ENCODE results near the gene SYT13. TPM values are rescaled to one million over a fixed set of nuclear protein-coding genes. Genes with fewer than 3 reads are reported as not detected.

SYT13 gene
- total RNA-seq, 2 donors from 2014 or later: 23.4 to 31.5 TPM

DNA sequence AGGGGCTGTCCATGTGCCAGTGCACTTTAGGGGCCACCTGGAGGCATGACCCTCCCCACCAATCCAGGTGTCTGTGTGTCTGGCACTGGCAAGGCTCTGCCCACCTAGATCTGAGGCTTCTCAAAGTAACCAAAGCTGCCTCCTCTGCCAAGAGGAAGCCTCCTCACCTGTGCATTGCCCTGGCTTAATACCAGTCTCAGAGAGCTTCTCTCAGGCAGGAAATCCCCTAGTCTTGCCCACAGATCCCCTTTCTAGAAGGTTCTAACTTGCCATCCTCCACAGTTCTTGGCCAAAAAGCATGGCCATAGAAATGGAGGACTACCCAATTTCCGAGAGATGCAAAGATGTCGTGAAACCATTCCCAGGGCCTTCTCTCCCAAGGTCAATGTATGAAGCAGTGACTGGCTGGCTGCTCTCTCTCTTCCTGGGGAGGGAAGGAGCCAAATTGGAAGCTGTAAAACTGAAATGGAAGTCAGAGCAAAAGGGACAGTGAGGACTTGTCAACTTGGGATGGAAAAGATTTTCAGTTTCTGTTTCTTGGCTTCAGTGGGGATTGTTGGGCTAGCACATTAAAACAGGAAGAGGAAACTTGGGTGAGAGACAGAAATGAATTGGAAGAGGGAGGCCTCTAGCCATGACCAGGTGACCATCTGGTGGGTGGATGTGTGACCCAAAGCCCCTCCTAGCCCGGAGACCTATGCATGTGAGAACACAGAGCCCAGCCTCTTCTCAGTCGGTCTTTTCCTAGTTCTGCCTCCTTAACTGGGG, 70.9 kb downstream of the SYT13 start:
- H3K27me3 ChIP-seq: no peaks in the 10 kb centered on the region
- H3K27ac ChIP-seq: no peak overlapping the region
- no peak overlapping the region for H3K9ac ChIP-seq (ENCODE audit: low read depth in 2 of 2, low read length in 2 of 2)
- intact Hi-C loops (cut with DNase I): no loop called here
- H3K4me3 ChIP-seq: no peak overlapping the region
- H3K4me1 ChIP-seq: no peaks in the 10 kb centered on the region
- H3K36me3 ChIP-seq: no peaks in the 10 kb centered on the region
- TF ChIP-seq, protein P1, sequence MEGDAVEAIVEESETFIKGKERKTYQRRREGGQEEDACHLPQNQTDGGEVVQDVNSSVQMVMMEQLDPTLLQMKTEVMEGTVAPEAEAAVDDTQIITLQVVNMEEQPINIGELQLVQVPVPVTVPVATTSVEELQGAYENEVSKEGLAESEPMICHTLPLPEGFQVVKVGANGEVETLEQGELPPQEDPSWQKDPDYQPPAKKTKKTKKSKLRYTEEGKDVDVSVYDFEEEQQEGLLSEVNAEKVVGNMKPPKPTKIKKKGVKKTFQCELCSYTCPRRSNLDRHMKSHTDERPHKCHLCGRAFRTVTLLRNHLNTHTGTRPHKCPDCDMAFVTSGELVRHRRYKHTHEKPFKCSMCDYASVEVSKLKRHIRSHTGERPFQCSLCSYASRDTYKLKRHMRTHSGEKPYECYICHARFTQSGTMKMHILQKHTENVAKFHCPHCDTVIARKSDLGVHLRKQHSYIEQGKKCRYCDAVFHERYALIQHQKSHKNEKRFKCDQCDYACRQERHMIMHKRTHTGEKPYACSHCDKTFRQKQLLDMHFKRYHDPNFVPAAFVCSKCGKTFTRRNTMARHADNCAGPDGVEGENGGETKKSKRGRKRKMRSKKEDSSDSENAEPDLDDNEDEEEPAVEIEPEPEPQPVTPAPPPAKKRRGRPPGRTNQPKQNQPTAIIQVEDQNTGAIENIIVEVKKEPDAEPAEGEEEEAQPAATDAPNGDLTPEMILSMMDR (IDR thresholded peaks at IDR 0.05): no peak
- H3K9me3 ChIP-seq: no peaks in the 10 kb centered on the region
- DNase-seq: no peak

DNA sequence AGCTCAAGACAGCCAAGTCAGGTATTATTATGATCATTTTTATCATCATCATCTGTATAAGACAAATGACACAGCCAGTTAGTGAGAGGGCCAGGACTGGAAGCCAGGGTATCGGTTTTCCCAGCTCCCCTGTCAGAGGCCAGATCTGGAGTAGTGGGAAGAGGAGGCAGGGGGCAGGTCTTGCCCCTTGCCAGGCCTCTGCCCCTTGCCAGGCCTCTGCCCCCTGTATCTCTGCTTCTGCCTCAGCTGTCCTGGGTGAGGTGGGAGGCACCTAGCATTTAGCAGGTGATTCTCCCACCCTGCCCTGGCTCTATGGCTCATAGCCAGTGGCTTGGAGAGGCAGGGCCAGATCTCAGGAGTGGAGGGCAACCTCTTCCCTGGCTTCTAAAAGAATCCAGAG, 72.4 kb downstream of the SYT13 start:
- H3K9ac ChIP-seq (ENCODE audit: low read depth in 2 of 2, low read length in 2 of 2): no peak overlapping the region
- H3K4me3 ChIP-seq: no peak overlapping the region
- no peak for DNase-seq
- no peaks in the 10 kb centered on the region for H3K4me1 ChIP-seq
- TF ChIP-seq, protein P1 (IDR thresholded peaks at IDR 0.05): no peak
- intact Hi-C loops (cut with DNase I): no loop called here
- no peaks in the 10 kb centered on the region for H3K27me3 ChIP-seq
- no peak overlapping the region for H3K27ac ChIP-seq
- H3K9me3 ChIP-seq: no peaks in the 10 kb centered on the region
- H3K36me3 ChIP-seq: no peaks in the 10 kb centered on the region

DNA sequence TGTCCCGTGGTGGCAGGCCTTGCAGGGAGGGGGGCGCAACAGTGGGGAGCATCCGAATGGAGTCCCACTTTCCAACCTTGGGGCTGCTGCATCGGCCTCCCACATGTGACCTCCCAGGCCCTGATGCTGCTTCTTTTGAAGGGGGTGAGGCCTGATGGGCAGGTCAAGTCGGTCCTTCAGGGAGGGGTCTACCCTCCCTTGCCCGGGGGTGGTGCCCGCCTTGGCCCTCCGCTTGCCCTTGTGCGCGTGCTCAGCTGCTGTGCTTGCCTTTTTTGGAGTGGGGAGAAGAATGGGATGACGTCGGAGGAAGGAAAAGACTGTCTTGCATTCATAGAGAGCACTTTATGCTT, 72.8 kb downstream of the SYT13 start:
- H3K27me3 ChIP-seq: no peaks in the 10 kb centered on the region
- no peaks in the 10 kb centered on the region for H3K9me3 ChIP-seq
- no peak overlapping the region for H3K9ac ChIP-seq (ENCODE audit: low read depth in 2 of 2, low read length in 2 of 2)
- H3K4me1 ChIP-seq: no peaks in the 10 kb centered on the region
- H3K4me3 ChIP-seq: no peak overlapping the region
- no peak overlapping the region for H3K27ac ChIP-seq
- no peaks in the 10 kb centered on the region for H3K36me3 ChIP-seq
- TF ChIP-seq, protein P1 (IDR thresholded peaks at IDR 0.05): no peak
- intact Hi-C loops (cut with DNase I): no loop called here
- DNase-seq: no peak

DNA sequence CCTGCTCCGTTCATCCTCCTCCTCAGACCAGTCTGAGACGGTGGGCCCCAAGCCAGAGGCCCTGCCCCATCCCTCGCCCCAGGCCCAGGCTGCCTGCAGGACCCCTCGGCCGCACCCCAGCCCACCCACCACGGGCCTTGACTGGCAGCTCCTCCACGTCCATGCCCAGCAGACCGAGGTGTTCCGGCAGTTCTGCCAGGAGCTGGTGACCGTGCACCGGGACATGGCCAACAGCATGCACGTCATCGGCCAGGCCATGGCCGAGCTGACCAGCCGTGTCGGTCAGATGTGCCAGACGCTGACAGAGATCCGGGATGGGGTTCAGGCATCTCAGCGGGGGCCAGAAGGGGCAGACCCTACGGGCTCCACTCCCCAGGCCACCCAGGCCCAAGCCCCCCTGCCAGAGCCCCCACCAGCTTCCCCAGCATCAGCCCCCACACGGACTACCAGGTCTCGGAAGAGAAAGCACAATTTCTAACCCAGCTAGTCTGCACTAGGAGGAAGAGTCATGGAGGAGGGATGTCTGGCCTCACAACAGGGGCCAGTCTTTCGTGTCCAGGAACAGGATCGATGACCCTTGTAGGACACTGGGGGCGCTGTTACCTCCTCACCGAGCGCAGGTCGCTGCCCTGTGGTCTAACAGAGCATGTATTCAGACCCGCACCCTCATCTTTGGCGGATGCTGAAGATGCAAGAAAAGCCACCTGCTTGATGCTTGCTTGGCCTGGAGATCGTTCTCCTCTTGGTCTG, 73.4 kb downstream of the SYT13 start:
- Histone ChIP-seq H3K9me3 (no peaks in the 10 kb centered on the region), H3K27ac (no peak overlapping the region), H3K4me3 (no peak overlapping the region), H3K9ac (ENCODE audit: low read depth in 2 of 2, low read length in 2 of 2) (no peak overlapping the region), H3K27me3 (no peaks in the 10 kb centered on the region), H3K4me1 (no peaks in the 10 kb centered on the region), H3K36me3 (no peaks in the 10 kb centered on the region)
- no peak for DNase-seq
- TF ChIP-seq, protein P1 (IDR thresholded peaks at IDR 0.05): no peak
- intact Hi-C loops (cut with DNase I): no loop called here

DNA sequence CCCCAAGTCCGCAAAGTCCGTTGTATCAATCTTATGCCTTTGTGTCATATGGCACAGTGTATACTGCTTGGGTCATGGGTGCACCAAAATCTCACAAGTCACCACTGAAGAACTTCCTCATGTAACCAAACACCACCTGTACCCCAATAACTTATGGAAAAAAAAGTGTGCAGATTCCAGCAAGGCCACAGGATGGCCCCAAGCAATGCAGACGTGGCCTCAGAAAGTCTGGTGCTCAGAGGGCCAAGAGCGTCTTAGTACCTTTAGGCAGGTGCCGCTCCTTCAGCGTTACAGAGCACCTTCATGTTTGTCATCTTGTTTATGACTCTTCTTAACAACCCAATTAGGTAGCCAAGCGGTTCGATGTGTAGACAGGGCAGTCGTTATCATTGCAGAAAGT, 74.4 kb downstream of the SYT13 start:
- Histone ChIP-seq H3K4me3 (no peak overlapping the region), H3K9ac (ENCODE audit: low read depth in 2 of 2, low read length in 2 of 2) (no peak overlapping the region), H3K4me1 (no peaks in the 10 kb centered on the region), H3K27ac (no peak overlapping the region), H3K9me3 (no peaks in the 10 kb centered on the region), H3K36me3 (no peaks in the 10 kb centered on the region), H3K27me3 (no peaks in the 10 kb centered on the region)
- intact Hi-C loops (cut with DNase I): no loop called here
- TF ChIP-seq, protein P1 (IDR thresholded peaks at IDR 0.05): no peak
- no peak for DNase-seq
